ENCODE results near the gene C1QTNF5.
A peak's percentile ranks its signal among the peaks of the same experiment; 100 is the strongest.

C1QTNF5 gene

DNA sequence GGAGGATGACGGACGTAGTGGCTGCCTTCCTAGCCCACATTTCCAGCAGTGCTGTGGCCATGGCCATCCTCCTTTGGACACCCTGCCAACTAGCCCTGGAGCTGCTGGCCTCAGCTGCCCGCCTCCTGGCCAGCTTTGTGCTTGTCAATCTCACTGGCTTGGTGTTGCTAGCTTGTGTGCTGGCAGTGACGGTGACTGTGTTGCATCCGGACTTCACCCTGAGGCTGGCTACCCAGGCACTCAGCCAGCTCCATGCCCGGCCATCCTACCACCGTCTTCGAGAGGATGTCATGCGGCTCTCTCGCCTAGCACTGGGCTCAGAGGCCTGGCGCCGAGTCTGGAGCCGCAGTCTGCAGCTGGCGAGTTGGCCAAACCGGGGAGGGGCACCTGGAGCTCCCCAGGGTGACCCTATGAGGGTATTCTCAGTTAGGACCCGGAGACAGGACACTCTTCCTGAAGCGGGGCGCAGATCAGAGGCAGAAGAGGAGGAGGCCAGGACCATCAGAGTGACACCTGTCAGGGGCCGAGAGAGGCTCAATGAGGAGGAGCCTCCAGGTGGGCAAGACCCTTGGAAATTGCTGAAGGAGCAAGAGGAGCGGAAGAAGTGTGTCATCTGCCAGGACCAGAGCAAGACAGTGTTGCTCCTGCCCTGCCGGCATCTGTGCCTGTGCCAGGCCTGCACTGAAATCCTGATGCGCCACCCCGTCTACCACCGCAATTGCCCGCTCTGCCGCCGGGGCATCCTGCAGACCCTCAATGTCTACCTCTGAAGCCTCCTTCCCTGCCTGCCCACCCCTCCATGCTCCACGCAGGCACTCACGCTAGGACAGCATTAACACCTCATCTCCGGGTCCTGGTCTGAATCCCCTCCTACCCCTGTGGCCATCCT is 4.8 kb downstream of the C1QTNF5 start:
- H3K27ac ChIP-seq (ENCODE audit: low read depth, low read length): no peak overlapping the region
- H3K4me3 ChIP-seq (ENCODE audit: low read length): peak overlapping the region; percentile 96
- H3K9ac ChIP-seq (ENCODE audit: low read length): no peak overlapping the region
- H3K27me3 ChIP-seq (ENCODE audit: control insufficient read depth, insufficient read depth, low read length): peaks cover 5% of the 10 kb centered on the region
- H3K4me1 ChIP-seq (ENCODE audit: control insufficient read depth, insufficient read depth, low read length): peaks cover 23% of the 10 kb centered on the region
- no peaks in the 10 kb centered on the region for H3K36me3 ChIP-seq (ENCODE audit: control insufficient read depth, insufficient read depth, low read length)

DNA sequence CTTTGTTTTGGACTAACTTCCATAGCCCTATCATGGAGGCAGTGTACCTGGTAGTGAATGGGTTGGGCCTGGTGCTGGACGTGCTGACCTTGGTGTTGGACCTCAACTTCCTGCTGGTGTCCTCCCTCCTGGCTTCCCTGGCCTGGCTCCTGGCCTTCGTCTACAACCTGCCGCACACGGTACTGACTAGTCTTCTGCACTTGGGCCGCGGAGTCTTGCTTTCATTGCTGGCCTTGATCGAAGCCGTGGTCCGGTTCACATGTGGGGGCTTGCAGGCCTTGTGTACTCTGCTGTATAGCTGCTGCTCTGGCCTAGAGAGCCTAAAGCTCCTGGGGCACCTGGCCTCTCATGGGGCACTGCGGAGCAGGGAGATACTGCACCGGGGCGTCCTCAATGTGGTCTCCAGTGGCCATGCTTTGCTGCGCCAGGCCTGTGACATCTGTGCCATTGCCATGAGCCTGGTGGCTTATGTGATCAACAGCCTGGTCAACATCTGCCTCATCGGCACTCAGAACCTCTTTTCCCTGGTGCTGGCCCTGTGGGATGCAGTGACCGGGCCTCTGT is 5.5 kb downstream of the C1QTNF5 start:
- H3K4me3 ChIP-seq (ENCODE audit: low read length): peak overlapping the region; percentile 96
- H3K36me3 ChIP-seq (ENCODE audit: control insufficient read depth, insufficient read depth, low read length): no peaks in the 10 kb centered on the region
- no peak overlapping the region for H3K27ac ChIP-seq (ENCODE audit: low read depth, low read length)
- peaks cover 22% of the 10 kb centered on the region for H3K4me1 ChIP-seq (ENCODE audit: control insufficient read depth, insufficient read depth, low read length)
- no peak overlapping the region for H3K9ac ChIP-seq (ENCODE audit: low read length)
- H3K27me3 ChIP-seq (ENCODE audit: control insufficient read depth, insufficient read depth, low read length): peaks cover 2% of the 10 kb centered on the region

DNA sequence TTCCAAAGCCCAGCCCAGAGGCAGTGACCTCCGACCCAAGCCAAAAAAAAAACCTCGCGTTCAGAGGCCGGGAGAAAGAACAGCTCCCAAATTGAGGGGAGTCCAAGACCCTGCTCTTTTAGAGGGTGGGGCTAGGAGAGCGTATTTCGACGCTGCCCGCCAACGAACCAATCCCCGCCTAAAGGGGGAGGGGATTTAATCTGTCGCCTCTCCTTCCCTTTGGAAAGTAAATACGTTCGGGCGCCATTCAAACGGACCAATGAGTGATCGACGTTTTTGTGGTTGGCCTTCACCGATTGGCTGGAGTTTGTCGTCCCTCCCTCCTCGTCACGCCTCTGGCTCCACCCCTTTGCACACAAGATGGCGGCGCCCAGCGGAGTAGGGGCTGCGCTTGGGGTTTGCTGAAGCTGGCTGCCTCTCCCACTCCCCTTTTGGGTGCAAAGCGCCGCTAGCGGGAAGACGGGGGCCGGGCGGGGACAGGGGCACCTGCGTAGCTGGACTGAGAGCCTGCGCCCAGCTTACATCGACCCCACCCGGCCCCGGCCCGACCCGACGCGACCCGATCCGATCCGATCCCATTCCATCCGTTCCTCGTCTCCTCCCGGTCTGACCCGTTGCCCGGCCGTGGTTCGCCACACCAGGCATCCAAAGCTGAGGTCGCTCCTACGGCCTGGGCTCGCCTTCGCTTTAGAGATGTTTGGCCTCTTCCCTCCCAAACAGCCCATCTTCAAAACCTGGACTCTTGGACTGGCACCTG is 6.3 kb downstream of the C1QTNF5 start, which contains the start of gene RNF26:
RNF26 (plus strand) TSS at position 354 of the 757 bp plus-strand sequence. CDS start 596 bp downstream, outside the sequence.
- Histone ChIP-seq H3K27ac (ENCODE audit: low read depth, low read length) (peak within 1 kb of the TSS; percentile 78), H3K4me1 (ENCODE audit: control insufficient read depth, insufficient read depth, low read length) (peaks cover 19% of the 10 kb centered on the region), H3K4me3 (ENCODE audit: low read length) (peak within 1 kb of the TSS; percentile 96)

DNA sequence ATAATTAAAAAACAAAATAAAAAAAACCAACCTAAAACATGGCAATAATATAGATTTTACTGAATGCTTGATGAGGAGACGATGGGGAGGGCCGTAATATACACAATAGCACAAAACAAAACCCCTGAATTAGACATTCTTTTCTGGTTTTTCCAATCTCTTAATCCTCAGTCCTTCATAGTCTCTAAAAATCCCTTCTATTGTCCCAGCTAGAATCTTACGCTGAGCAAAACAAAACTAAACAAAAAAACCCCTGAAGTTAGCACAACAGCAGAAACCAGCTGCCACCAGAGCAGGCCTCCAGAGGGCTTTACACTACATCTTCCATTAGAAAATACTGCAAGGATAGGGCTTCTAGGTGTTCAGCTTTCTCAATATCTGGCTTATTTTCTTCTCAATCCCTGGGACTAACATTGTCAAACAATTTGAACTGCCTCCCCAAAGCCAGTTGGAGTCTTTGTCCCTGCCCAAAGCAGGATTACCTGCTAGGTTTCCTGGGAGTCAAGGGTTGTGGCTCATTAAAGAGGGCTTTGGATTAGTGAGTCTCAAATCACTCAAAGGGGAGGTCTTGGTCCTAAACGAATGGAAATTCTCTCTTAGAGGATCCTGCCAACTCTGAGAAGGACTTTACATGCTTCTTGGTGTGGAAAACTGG is 8.4 kb downstream of the C1QTNF5 start:
- Histone ChIP-seq H3K4me3 (ENCODE audit: low read length) (no peak overlapping the region), H3K27ac (ENCODE audit: low read depth, low read length) (no peak overlapping the region), H3K36me3 (ENCODE audit: control insufficient read depth, insufficient read depth, low read length) (no peaks in the 10 kb centered on the region), H3K27me3 (ENCODE audit: control insufficient read depth, insufficient read depth, low read length) (no peaks in the 10 kb centered on the region), H3K4me1 (ENCODE audit: control insufficient read depth, insufficient read depth, low read length) (peaks cover 8% of the 10 kb centered on the region), H3K9ac (ENCODE audit: low read length) (no peak overlapping the region)

More for the DNA sequence above, 6.3 kb downstream of the C1QTNF5 start, which contains the start of gene RNF26:
- Histone ChIP-seq H3K27me3 (ENCODE audit: control insufficient read depth, insufficient read depth, low read length) (no peaks in the 10 kb centered on the region), H3K36me3 (ENCODE audit: control insufficient read depth, insufficient read depth, low read length) (no peaks in the 10 kb centered on the region), H3K9ac (ENCODE audit: low read length) (peak within 1 kb of the TSS; percentile 75)

DNA sequence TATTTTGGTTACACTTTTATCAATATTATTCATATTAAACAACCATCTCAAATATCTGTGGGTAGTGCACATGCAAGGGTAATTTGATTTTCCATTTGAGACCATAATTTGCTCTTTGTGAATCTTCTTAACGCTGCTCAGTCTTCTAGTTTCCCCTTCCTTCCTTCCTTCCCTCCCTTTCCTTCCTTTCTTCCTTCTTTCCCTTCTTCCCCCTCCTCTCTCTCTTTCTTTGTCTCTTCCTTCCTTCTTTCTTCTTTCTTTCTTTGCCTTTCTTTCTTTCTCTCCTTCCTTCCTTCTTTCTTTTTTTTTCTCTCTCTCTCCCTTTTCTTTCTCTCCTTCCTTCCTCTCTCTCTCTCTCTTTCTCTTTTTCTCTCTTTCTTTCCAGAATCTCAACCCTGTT is 10.4 kb downstream of the C1QTNF5 start:
- Histone ChIP-seq H3K27me3 (ENCODE audit: control insufficient read depth, insufficient read depth, low read length) (no peaks in the 10 kb centered on the region), H3K4me1 (ENCODE audit: control insufficient read depth, insufficient read depth, low read length) (peaks cover 4% of the 10 kb centered on the region), H3K4me3 (ENCODE audit: low read length) (no peak overlapping the region), H3K9ac (ENCODE audit: low read length) (no peak overlapping the region), H3K27ac (ENCODE audit: low read depth, low read length) (no peak overlapping the region), H3K36me3 (ENCODE audit: control insufficient read depth, insufficient read depth, low read length) (no peaks in the 10 kb centered on the region)

DNA sequence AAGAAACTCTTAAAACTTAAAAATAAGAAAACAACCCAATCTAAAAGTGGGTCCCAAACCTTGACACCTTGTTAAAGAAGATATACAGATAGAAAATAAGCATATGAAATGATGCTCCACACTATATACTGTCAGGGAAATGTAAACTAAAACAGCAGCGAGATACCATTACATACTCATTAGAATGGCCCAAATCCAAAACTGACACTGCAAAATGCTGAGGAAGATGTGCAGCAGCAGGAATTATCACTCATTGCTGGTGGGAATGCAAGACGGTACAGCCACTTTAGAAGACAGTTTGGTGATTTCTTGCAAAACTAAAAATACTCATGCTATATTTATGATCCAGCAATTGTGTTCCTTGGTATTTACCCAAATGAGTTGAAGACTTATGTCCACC is 11.4 kb downstream of the C1QTNF5 start:
- Histone ChIP-seq H3K9ac (ENCODE audit: low read length) (no peak overlapping the region), H3K36me3 (ENCODE audit: control insufficient read depth, insufficient read depth, low read length) (no peaks in the 10 kb centered on the region), H3K4me3 (ENCODE audit: low read length) (no peak overlapping the region), H3K27me3 (ENCODE audit: control insufficient read depth, insufficient read depth, low read length) (no peaks in the 10 kb centered on the region), H3K4me1 (ENCODE audit: control insufficient read depth, insufficient read depth, low read length) (no peaks in the 10 kb centered on the region), H3K27ac (ENCODE audit: low read depth, low read length) (no peak overlapping the region)

DNA sequence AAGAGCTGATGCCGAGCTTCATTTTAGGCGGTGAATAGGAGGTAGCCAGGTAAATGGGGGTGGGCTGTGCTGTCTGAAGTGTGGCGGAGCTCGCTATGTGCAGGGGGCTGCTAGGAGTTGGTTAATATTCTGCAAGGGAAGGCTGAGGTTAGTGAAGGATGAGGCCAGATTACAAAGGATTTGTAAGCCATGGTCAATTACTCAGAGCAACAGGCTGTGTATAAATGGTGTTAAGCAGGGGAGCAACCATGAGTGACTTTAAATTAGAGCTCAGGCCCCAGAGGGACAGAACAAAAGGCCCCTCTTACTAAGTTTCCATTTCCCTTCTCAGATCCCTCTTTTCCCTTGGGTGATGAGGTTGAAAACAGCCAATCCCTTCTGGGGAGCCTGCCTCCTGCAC is 16.5 kb downstream of the C1QTNF5 start:
- H3K27me3 ChIP-seq (ENCODE audit: control insufficient read depth, insufficient read depth, low read length): no peaks in the 10 kb centered on the region
- H3K9ac ChIP-seq (ENCODE audit: low read length): no peak overlapping the region
- H3K27ac ChIP-seq (ENCODE audit: low read depth, low read length): no peak overlapping the region
- H3K4me1 ChIP-seq (ENCODE audit: control insufficient read depth, insufficient read depth, low read length): peaks cover 17% of the 10 kb centered on the region
- H3K36me3 ChIP-seq (ENCODE audit: control insufficient read depth, insufficient read depth, low read length): no peaks in the 10 kb centered on the region
- no peak overlapping the region for H3K4me3 ChIP-seq (ENCODE audit: low read length)

DNA sequence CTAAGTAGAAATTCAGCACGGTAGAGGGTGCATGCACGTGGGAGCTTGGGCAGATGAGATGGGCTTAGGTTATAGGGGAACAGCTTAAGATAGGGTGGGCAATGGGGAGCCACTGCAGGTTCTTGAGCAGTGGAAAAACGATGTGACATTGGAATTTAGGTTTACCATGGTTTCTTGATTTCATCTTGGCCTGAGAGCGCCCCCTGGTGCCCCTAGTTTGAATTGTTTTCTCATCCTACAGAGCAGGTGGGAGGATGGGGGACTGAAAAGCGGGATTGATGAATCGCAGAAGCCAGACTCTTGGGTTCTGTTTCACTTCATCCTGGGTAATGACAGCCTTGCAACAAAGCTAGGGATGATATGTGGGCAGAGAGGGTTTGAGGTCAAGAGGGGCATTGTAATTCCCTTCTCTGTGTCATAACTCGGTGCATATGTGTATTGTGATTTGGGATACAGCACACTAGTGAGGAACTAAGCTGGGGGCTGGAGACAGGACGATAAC is 17.1 kb downstream of the C1QTNF5 start:
- Histone ChIP-seq H3K27ac (ENCODE audit: low read depth, low read length) (no peak overlapping the region), H3K4me1 (ENCODE audit: control insufficient read depth, insufficient read depth, low read length) (peaks cover 24% of the 10 kb centered on the region), H3K36me3 (ENCODE audit: control insufficient read depth, insufficient read depth, low read length) (no peaks in the 10 kb centered on the region), H3K9ac (ENCODE audit: low read length) (no peak overlapping the region), H3K4me3 (ENCODE audit: low read length) (no peak overlapping the region), H3K27me3 (ENCODE audit: control insufficient read depth, insufficient read depth, low read length) (no peaks in the 10 kb centered on the region)

DNA sequence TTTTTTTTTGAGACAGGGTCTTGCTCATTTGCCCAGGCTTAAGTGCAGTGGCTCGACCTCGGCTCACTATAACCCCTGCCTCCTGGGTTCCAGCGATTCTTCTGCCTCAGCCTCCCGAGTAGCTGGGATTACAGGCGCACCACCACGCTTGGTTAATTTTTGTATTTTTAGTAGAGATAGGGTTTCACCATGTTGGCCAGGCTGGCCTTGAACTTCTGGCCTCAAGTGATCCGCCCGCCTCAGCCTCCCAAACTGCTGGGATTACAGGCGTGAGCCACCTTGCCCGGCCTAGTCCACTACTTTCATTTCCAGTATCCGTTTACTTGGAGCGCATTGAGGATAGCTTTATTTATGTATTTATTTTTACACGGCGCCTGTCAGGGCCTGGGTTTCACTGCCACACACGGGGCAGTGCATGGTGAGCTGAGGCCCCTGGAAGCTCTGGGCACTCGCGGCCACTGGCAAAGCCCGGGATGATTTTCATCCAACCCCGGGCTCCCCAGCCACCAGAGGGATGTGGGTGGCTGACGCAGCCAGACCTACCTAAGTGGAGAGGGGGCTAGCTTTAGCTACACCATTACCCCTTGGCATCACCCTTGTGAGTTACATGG is 17.7 kb downstream of the C1QTNF5 start:
- Histone ChIP-seq H3K36me3 (ENCODE audit: control insufficient read depth, insufficient read depth, low read length) (no peaks in the 10 kb centered on the region), H3K27me3 (ENCODE audit: control insufficient read depth, insufficient read depth, low read length) (no peaks in the 10 kb centered on the region), H3K9ac (ENCODE audit: low read length) (no peak overlapping the region), H3K4me3 (ENCODE audit: low read length) (no peak overlapping the region), H3K4me1 (ENCODE audit: control insufficient read depth, insufficient read depth, low read length) (peaks cover 29% of the 10 kb centered on the region), H3K27ac (ENCODE audit: low read depth, low read length) (no peak overlapping the region)

DNA sequence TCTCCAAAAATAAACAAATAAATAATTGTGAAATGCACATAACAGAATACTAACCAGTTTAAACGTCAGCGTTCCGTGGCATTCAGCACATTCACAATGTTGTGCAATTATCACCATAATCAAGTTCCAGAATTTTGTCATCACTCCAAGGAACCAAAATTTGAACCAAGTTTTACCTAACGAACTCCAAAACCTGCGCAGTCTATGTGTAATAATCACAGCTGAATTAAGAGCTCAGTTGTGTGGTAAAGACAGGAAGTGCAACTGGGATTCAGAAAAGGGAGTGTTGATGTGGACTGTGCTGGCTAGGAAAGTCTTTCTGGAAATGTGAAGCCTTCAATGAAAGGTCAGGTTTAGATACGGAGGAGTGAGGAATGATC is 18.3 kb downstream of the C1QTNF5 start:
- peaks cover 36% of the 10 kb centered on the region for H3K4me1 ChIP-seq (ENCODE audit: control insufficient read depth, insufficient read depth, low read length)
- no peak overlapping the region for H3K4me3 ChIP-seq (ENCODE audit: low read length)
- H3K27me3 ChIP-seq (ENCODE audit: control insufficient read depth, insufficient read depth, low read length): no peaks in the 10 kb centered on the region
- H3K36me3 ChIP-seq (ENCODE audit: control insufficient read depth, insufficient read depth, low read length): no peaks in the 10 kb centered on the region
- H3K27ac ChIP-seq (ENCODE audit: low read depth, low read length): peak overlapping the region; percentile 91
- H3K9ac ChIP-seq (ENCODE audit: low read length): no peak overlapping the region

DNA sequence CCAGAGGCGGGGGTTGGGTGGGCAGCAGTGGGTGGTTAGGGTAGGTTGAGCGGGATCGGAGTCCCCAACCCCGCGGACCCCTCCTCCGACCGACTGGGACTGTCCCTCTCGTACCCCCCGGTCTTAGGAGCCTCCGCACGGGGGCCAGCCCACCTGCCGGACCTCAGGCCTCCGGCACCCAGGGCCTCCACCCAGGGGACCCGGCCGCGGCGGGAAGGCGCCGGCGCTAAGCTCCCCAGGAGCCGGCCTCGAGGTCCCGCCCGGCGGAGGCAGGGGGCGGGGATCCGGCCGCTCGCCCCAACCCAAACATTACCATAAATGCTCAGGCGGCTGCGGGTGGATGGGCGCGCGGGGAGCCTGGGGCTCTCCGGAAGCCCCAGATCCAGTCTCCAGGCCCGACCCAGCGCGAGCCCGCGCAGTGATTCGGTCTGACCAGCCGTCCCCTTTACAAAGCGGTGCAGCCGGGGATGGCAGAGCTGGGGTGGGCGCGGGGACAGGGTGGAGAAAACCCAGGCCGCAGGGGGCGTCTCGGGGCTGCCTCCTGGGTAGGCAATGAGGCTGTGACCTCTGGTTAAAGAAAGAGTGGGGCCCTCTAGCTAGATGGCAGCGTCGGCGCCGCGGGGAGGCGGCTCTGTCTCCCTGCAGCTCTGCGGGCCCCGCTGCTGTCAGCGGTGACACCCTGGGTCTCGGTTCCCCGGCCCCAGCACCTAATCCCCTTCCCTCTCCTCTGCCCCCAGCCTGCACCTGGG is 19.7 kb downstream of the C1QTNF5 start:
- H3K9ac ChIP-seq (ENCODE audit: low read length): peak overlapping the region; percentile 76
- peaks cover 37% of the 10 kb centered on the region for H3K4me1 ChIP-seq (ENCODE audit: control insufficient read depth, insufficient read depth, low read length)
- no peaks in the 10 kb centered on the region for H3K27me3 ChIP-seq (ENCODE audit: control insufficient read depth, insufficient read depth, low read length)
- H3K4me3 ChIP-seq (ENCODE audit: low read length): peak overlapping the region; percentile 66
- H3K27ac ChIP-seq (ENCODE audit: low read depth, low read length): peak overlapping the region; percentile 91
- H3K36me3 ChIP-seq (ENCODE audit: control insufficient read depth, insufficient read depth, low read length): no peaks in the 10 kb centered on the region
